Astrocyte (in vitro differentiated cells and primary cell): ENCODE measurements around the gene HAL.

Experiments used
- CTCF ChIP-seq: IDR thresholded peaks from 2 replicates; pipeline ENCODE4 v1.5.1; 2011; ENCODE audit warnings: low read depth, mild to moderate bottlenecking, inconsistent platforms, low read length, moderate library complexity; ENCODE audit not compliant: insufficient read depth
- EZH2 ChIP-seq: IDR thresholded peaks from 2 replicates; pipeline ENCODE4 v1.6.1; 2012; ENCODE audit warnings: mild to moderate bottlenecking, low read length, inconsistent platforms; ENCODE audit not compliant: insufficient read depth

- no peak for TF ChIP-seq CTCF
- no peak for TF ChIP-seq EZH2
These were observed 21.8 kb downstream of the HAL start for GRCh38 chr12:95974358-95974757.
